Trophoblast cell (in vitro differentiated cells and primary cell): ENCODE results near the gene CCNL2.

Source experiments
- DNase-seq, 2 donors: peaks; one replicate each; pipeline ENCODE4 v3.0.0-alpha.2; 2016
- H2AFZ ChIP-seq: 2 replicates; pipeline ENCODE4 v1.6.1; 2013; ENCODE audit warnings: low read length, moderate library complexity, mild to moderate bottlenecking; ENCODE audit not compliant: insufficient read depth, poor library complexity
- H2AK5ac ChIP-seq: 2 replicates; pipeline ENCODE4 v1.6.1; 2013; ENCODE audit warnings: mild to moderate bottlenecking, low read length
- H2BK120ac ChIP-seq: 2 replicates; pipeline ENCODE4 v1.6.1; 2013; ENCODE audit warnings: low read length, mild to moderate bottlenecking, moderate library complexity; ENCODE audit not compliant: insufficient read depth, poor library complexity
- H2BK12ac ChIP-seq: 2 replicates; pipeline ENCODE4 v1.6.1; 2013; ENCODE audit warnings: mild to moderate bottlenecking, low read length, moderate library complexity
- H2BK5ac ChIP-seq: 2 replicates; pipeline ENCODE4 v1.6.1; 2013; ENCODE audit warnings: low read length, low read depth, moderate library complexity, mild to moderate bottlenecking; ENCODE audit not compliant: poor library complexity
- H3K14ac ChIP-seq: 2 replicates; pipeline ENCODE4 v1.6.1; 2013; ENCODE audit warnings: mild to moderate bottlenecking, low read length
- H3K18ac ChIP-seq: 2 replicates; pipeline ENCODE4 v1.6.1; 2013; ENCODE audit warnings: mild to moderate bottlenecking, low read length
- H3K23ac ChIP-seq: 2 replicates; pipeline ENCODE4 v1.6.1; 2013; ENCODE audit warnings: low read length
- H3K27ac ChIP-seq: 2 replicates; pipeline ENCODE4 v1.5.1; 2013; ENCODE audit warnings: low read depth, mild to moderate bottlenecking, inconsistent platforms, low read length, moderate library complexity
- H3K27me3 ChIP-seq: 2 replicates; pipeline ENCODE4 v1.6.1; 2013; ENCODE audit warnings: inconsistent platforms, mild to moderate bottlenecking, low read length, moderate library complexity; ENCODE audit not compliant: insufficient read depth
- H3K36me3 ChIP-seq, 2 experiments: 1 replicate in 1 of 2; 2 replicates in 1 of 2; pipeline ENCODE4 v1.6.1; 2013; ENCODE audit warnings: low read length in 2 of 2, mild to moderate bottlenecking in 2 of 2, moderate library complexity in 1 of 2; ENCODE audit not compliant: insufficient read depth in 2 of 2, control insufficient read depth in 1 of 2
- H3K4ac ChIP-seq: 2 replicates; pipeline ENCODE4 v1.6.1; 2013; ENCODE audit warnings: low read depth, mild to moderate bottlenecking, low read length, moderate library complexity
- H3K4me1 ChIP-seq, 2 experiments: 1 replicate in 1 of 2; 2 replicates in 1 of 2; pipeline ENCODE4 v1.6.1; 2013; ENCODE audit warnings: low read length in 2 of 2, mild to moderate bottlenecking in 2 of 2, moderate library complexity in 1 of 2; ENCODE audit not compliant: insufficient read depth in 2 of 2, control insufficient read depth in 1 of 2
- H3K4me2 ChIP-seq: 2 replicates; pipeline ENCODE4 v1.6.1; 2013; ENCODE audit warnings: inconsistent platforms, mild to moderate bottlenecking, low read length, moderate library complexity
- H3K4me3 ChIP-seq: 2 replicates; pipeline ENCODE4 v1.5.1; 2013; ENCODE audit warnings: mild to moderate bottlenecking, low read depth, low read length, inconsistent platforms
- H3K79me1 ChIP-seq: one replicate; pipeline ENCODE4 v1.6.1; 2013; ENCODE audit warnings: low read length
- H3K79me2 ChIP-seq: 2 replicates; pipeline ENCODE4 v1.6.1; 2013; ENCODE audit warnings: low read length, mild to moderate bottlenecking; ENCODE audit not compliant: control insufficient read depth, insufficient read depth, poor library complexity
- H3K9ac ChIP-seq: 2 replicates; pipeline ENCODE4 v1.6.1; 2013; ENCODE audit warnings: mild to moderate bottlenecking, low read length
- H3K9me3 ChIP-seq: 2 replicates; pipeline ENCODE4 v1.6.1; 2013; ENCODE audit warnings: low read depth, mild to moderate bottlenecking, control low read depth, inconsistent platforms, low read length; ENCODE audit not compliant: insufficient read depth
- H4K12ac ChIP-seq: 2 replicates; pipeline ENCODE4 v1.6.1; 2013; ENCODE audit warnings: low read depth, mild to moderate bottlenecking, low read length, moderate library complexity
- H4K8ac ChIP-seq: 2 replicates; pipeline ENCODE4 v1.6.1; 2013; ENCODE audit warnings: low read depth, mild to moderate bottlenecking, low read length, moderate library complexity
- H4K91ac ChIP-seq: one replicate; pipeline ENCODE4 v1.6.1; 2013; ENCODE audit warnings: low read depth, mild to moderate bottlenecking, low read length, moderate library complexity
- WGBS: extraction: QIAGEN DNeasy Blood & Tissue Kit; methylation state at CpG from one replicate; pipeline ENCODE4 v1.1.7; 2013; ENCODE audit warnings: missing lambda C conversion rate; ENCODE audit not compliant: insufficient read length, insufficient coverage; ENCODE audit errors: extremely low coverage; 5-methylcytosine and 5-hydroxymethylcytosine counted together

The CCNL2 gene

GRCh38 chr1:1437033-1437903 lies 38.1 kb upstream of the CCNL2 start:
- H3K4me2 ChIP-seq = peak overlapping the region; percentile 19
- H4K12ac ChIP-seq = no peak overlapping the region
- peaks cover 20 to 23% of the 10 kb centered on the region in 2 experiments for H3K36me3 ChIP-seq
- H3K18ac ChIP-seq = no peak overlapping the region
- H3K9me3 ChIP-seq = peaks cover 2% of the 10 kb centered on the region
- no peak overlapping the region for H2AK5ac ChIP-seq
- H3K23ac ChIP-seq = no peak overlapping the region
- H3K4me1 ChIP-seq = peaks cover 51 to 56% of the 10 kb centered on the region in 2 experiments
- H3K27me3 ChIP-seq = no peaks in the 10 kb centered on the region
- no peak overlapping the region for H3K27ac ChIP-seq
- H3K4ac ChIP-seq = peak overlapping the region; percentile 13
- DNase-seq = no peak
- no peak overlapping the region for H3K14ac ChIP-seq
- H2BK12ac ChIP-seq = no peak overlapping the region
- H2BK120ac ChIP-seq = no peak overlapping the region
- no peak overlapping the region for H2BK5ac ChIP-seq
- H4K8ac ChIP-seq = no peak overlapping the region
- no peak overlapping the region for H2AFZ ChIP-seq
- no CpG with 5 or more reads among the region's 31 CpGs for WGBS
- peaks cover 31% of the 10 kb centered on the region for H3K79me2 ChIP-seq
- H3K79me1 ChIP-seq = peaks cover 36% of the 10 kb centered on the region
- H3K4me3 ChIP-seq = peak overlapping the region; percentile 53
- H4K91ac ChIP-seq = no peak overlapping the region
- no peak overlapping the region for H3K9ac ChIP-seq

DNA sequence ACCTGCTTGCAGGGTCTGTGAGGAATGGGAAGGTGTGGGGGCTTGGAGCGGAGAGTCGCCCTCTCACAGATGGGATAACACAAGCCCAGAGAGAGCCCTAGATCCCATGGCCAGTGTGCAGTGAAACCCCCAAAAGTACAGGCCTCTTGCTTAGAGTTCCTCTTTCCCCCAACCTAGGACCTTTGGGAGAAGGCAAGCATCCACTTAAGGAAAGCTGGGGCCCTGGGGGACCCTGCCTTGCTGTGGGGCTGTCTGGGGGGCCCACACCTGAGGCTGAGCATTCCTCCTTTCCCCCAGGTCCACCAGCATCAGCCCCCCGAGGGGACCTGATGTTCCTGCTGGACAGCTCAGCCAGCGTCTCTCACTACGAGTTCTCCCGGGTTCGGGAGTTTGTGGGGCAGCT lies 37.5 kb upstream of the CCNL2 start:
- Histone ChIP-seq H2AK5ac (no peak overlapping the region), H3K27me3 (no peaks in the 10 kb centered on the region), H4K91ac (no peak overlapping the region), H3K23ac (no peak overlapping the region), H3K4me2 (peak overlapping the region; percentile 68), H3K18ac (no peak overlapping the region), H2BK12ac (no peak overlapping the region), H3K4me3 (peak overlapping the region; percentile 55), H3K79me1 (peaks cover 41% of the 10 kb centered on the region), H2BK5ac (no peak overlapping the region), H2AFZ (no peak overlapping the region), H4K12ac (no peak overlapping the region), H3K14ac (peak overlapping the region; percentile 23), H3K27ac (no peak overlapping the region), H3K4ac (peak overlapping the region; percentile 13), H2BK120ac (no peak overlapping the region), H3K9me3 (peaks cover 2% of the 10 kb centered on the region), H3K36me3 (peaks cover 20 to 23% of the 10 kb centered on the region in 2 experiments), H3K9ac (no peak overlapping the region), H4K8ac (no peak overlapping the region), H3K79me2 (peaks cover 33% of the 10 kb centered on the region), H3K4me1 (peaks cover 57 to 62% of the 10 kb centered on the region in 2 experiments)
- DNase-seq = no peak
- WGBS = no CpG with 5 or more reads among the region's 7 CpGs

GRCh38 chr1:1435911-1436629 lies 36.9 kb upstream of the CCNL2 start:
- Histone ChIP-seq H3K27ac (peak overlapping the region; percentile 7), H4K91ac (peak overlapping the region; percentile 67), H3K4me2 (peak overlapping the region; percentile 68), H3K36me3 (peaks cover 20 to 23% of the 10 kb centered on the region in 2 experiments), H3K79me2 (peaks cover 35% of the 10 kb centered on the region), H3K23ac (no peak overlapping the region), H3K27me3 (no peaks in the 10 kb centered on the region), H3K4me1 (peaks cover 63 to 68% of the 10 kb centered on the region in 2 experiments), H2AFZ (no peak overlapping the region), H3K14ac (peak overlapping the region; percentile 23), H4K12ac (no peak overlapping the region), H2BK12ac (no peak overlapping the region), H2BK5ac (no peak overlapping the region), H2AK5ac (peak overlapping the region; percentile 6), H3K4ac (peak overlapping the region; percentile 85), H3K9me3 (peaks cover 2% of the 10 kb centered on the region), H4K8ac (peak overlapping the region; percentile 48), H2BK120ac (peak overlapping the region; percentile 10), H3K4me3 (peak overlapping the region; percentile 70), H3K79me1 (peaks cover 46% of the 10 kb centered on the region), H3K18ac (peak overlapping the region; percentile 28), H3K9ac (peak overlapping the region; percentile 67)
- peak; percentile 41 to 63 for DNase-seq
- WGBS = no CpG with 5 or more reads among the region's 40 CpGs

DNA sequence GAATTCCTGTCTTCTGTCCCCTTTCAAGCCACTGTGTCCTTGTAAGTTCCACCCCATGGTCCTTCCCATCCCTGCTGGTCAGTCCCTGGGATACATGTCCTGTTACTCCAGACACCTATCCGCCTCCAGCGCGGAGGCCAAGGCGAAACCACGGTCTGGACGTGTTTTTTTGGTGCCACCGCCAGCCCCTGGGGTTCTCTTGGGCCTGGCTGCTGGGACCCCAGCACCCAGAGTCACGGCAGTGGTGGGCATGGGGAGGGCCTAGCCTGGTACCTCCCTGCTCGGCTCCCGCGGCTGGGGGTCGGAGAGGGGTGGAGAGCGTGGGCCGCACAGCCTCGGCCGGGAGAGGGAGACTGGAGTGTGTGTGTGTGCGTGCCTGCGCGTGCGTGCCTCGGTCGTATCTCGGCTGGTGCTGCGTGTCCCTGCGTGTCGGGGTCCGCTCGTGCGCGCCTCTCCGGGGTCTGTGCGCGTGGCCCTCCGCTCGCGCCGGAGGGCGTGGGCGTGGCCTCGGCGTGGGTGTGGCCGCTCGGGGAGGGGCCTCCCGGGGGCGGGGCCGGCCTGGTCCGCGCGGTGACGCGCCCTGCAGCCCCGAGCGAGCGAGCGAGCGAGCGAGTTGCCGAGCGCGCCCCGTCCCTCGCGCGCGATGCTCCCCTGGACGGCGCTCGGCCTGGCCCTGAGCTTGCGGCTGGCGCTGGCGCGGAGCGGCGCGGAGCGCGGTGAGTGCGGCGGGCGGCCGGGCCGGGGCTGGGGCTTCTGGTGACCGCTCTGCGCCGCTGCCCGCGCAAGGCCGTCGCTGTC lies 36.2 kb upstream of the CCNL2 start, which contains the start of gene VWA1:
Gene VWA1 (plus strand): TSS at position 585 of the 798 bp plus-strand sequence. CDS start 59 bp downstream, at position 644.
- peak within 1 kb of the TSS; percentile 97 for H3K14ac ChIP-seq
- H3K4me1 ChIP-seq = peaks cover 69 to 72% of the 10 kb centered on the region in 2 experiments
- H3K27ac ChIP-seq = peak within 1 kb of the TSS; percentile 99
- H3K79me2 ChIP-seq = peaks cover 35% of the 10 kb centered on the region
- peaks cover 53% of the 10 kb centered on the region for H3K79me1 ChIP-seq
- H3K9ac ChIP-seq = peak within 1 kb of the TSS; percentile 67
- no peaks in the 10 kb centered on the region for H3K27me3 ChIP-seq
- peak within 1 kb of the TSS; percentile 99 for H3K18ac ChIP-seq
- peak; percentile 46 to 75 for DNase-seq
- peaks cover 2% of the 10 kb centered on the region for H3K9me3 ChIP-seq
- peak within 1 kb of the TSS; percentile 48 for H4K8ac ChIP-seq
- H3K36me3 ChIP-seq = peaks cover 17 to 19% of the 10 kb centered on the region in 2 experiments
- H2AK5ac ChIP-seq = peak within 1 kb of the TSS; percentile 98
- H2BK12ac ChIP-seq = peak within 1 kb of the TSS; percentile 97
- H2BK5ac ChIP-seq = peak within 1 kb of the TSS; percentile 98
- H3K4ac ChIP-seq = peak within 1 kb of the TSS; percentile 85
- H2AFZ ChIP-seq = peak within 1 kb of the TSS; percentile 33
- no peak within 1 kb of the TSS for H3K23ac ChIP-seq
- no CpG with 5 or more reads among the region's 89 CpGs for WGBS
- H2BK120ac ChIP-seq = peak within 1 kb of the TSS; percentile 98
- peak within 1 kb of the TSS; percentile 68 for H4K12ac ChIP-seq
- peak within 1 kb of the TSS; percentile 70 for H3K4me3 ChIP-seq
- peak within 1 kb of the TSS; percentile 99 for H4K91ac ChIP-seq
- peak within 1 kb of the TSS; percentile 68 for H3K4me2 ChIP-seq
